Neural cell (in vitro differentiated cells): Measurements from ENCODE around the gene MYO18A.
A peak's percentile ranks its signal among the peaks of the same experiment; 100 is the strongest.

Source experiments
- EP300 ChIP-seq: fragments of 450-650 bp; conservative IDR thresholded peaks from 2 replicates; pipeline ENCODE4 v1.6.1; 2014; ENCODE audit warnings: antibody characterized with exemption, mild to moderate bottlenecking, moderate library complexity; ENCODE audit not compliant: poor library complexity, severe bottlenecking
- EZH2 ChIP-seq: fragments of 200-600, 300-800 bp; shearing (Covaris generic), sonication (generic); IDR thresholded peaks from 2 replicates; pipeline ENCODE4 v1.6.1; 2014; ENCODE audit warnings: antibody characterized with exemption, low read length, borderline replicate concordance, mild to moderate bottlenecking; ENCODE audit not compliant: insufficient read depth, poor library complexity, severe bottlenecking
- MXI1 ChIP-seq: fragments of 450-650 bp; conservative IDR thresholded peaks from 2 replicates; pipeline ENCODE4 v1.6.1; 2014; ENCODE audit warnings: antibody characterized with exemption, mild to moderate bottlenecking; ENCODE audit not compliant: poor library complexity, severe bottlenecking
- POLR2AphosphoS5 ChIP-seq: IDR thresholded peaks from 2 replicates; pipeline ENCODE4 v1.6.1; 2012
- TAF1 ChIP-seq: IDR thresholded peaks from 2 replicates; pipeline ENCODE4 v1.6.1; 2012; ENCODE audit warnings: low read depth
- TF ChIP-seq, protein P1 (sequence below): fragments of 450-650 bp; IDR thresholded peaks from 2 replicates; pipeline ENCODE4 v1.5.1; 2014; ENCODE audit warnings: antibody characterized with exemption, mild to moderate bottlenecking, moderate library complexity; ENCODE audit not compliant: poor library complexity, severe bottlenecking

GRCh38 chr17:29219378-29220047 lies 39.3 kb upstream of the MYO18A start:
- TF ChIP-seq, protein P1, sequence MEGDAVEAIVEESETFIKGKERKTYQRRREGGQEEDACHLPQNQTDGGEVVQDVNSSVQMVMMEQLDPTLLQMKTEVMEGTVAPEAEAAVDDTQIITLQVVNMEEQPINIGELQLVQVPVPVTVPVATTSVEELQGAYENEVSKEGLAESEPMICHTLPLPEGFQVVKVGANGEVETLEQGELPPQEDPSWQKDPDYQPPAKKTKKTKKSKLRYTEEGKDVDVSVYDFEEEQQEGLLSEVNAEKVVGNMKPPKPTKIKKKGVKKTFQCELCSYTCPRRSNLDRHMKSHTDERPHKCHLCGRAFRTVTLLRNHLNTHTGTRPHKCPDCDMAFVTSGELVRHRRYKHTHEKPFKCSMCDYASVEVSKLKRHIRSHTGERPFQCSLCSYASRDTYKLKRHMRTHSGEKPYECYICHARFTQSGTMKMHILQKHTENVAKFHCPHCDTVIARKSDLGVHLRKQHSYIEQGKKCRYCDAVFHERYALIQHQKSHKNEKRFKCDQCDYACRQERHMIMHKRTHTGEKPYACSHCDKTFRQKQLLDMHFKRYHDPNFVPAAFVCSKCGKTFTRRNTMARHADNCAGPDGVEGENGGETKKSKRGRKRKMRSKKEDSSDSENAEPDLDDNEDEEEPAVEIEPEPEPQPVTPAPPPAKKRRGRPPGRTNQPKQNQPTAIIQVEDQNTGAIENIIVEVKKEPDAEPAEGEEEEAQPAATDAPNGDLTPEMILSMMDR: peak; percentile 73
- TF ChIP-seq EZH2: no peak
- no peak for TF ChIP-seq POLR2AphosphoS5
- TF ChIP-seq EP300: no peak
- TF ChIP-seq MXI1: no peak
- TF ChIP-seq TAF1: no peak
